ENCODE data around the gene GRHL1.

DNA sequence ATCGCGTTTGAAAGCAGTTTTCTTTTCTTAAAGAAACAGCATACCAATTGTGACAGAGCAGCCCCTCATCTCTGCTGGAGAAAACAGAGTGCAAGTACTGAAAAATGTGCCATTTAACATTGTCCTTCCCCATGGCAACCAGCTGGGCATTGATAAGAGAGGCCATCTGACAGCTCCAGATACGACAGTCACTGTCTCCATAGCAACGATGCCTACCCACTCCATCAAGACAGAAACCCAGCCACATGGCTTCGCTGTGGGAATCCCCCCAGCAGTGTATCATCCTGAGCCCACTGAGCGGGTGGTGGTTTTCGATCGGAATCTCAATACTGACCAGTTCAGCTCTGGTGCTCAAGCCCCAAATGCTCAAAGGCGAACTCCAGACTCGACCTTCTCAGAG, 9.5 kb downstream of the GRHL1 start:
- TF ChIP-seq CTCF (IDR thresholded peaks at IDR 0.05), result no peak
- no peak for TF ChIP-seq POLR2A (IDR thresholded peaks at IDR 0.05)
